Stimulated activated CD4-positive, alpha-beta T cell treated with anti-CD3 and anti-CD28 coated beads, Interleukin-15, amount 100 ng/mL, for 1 hour (primary cell): ENCODE measurements around the gene THOC6.

ENCODE experiments used
- DNase-seq, 2 donors: peaks; one replicate each; pipeline ENCODE4 v3.0.0-alpha.2; 2020; ENCODE audit warnings: low read depth in 1 of 2, low spot score in 1 of 2

The THOC6 gene

DNA sequence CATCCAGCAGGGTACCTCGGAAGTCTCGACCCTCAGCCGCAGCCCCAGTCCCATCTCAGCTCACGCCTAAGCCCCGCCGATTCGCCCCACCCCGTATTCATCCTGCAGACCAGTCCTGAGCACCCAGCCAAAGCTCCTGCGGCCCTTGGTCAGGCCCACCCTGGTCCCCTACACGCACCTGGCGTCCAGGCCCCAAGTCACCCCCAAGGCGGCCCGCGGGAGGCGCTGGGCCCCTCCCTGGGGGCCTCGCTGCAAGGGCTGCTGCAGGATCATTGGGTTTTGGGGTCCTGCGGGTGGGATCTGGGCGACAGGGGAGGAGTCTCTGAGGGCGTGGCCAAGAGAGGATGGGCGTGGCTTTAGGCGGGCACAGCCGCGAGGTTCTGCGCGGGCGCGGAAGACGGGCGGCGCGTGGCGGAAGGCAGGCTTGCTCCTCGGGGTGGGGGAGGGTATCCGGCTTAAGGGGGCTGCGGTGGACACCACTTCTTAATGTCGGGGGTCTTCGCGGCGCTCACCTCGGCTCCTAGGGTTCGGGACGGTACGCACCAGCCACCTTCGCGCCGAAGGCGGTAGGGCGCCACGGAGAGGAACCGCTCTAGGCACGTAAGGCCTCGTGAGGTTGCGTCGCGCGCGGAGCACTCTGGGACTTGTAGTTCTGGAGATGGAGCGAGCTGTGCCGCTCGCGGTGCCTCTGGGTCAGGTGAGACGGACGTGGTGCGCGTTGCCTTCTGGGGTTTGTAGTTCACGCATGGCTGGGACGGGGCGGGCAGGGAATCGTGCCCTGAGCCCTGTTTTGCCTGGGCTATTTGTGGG lies at the start of gene THOC6, which contains the start of gene HCFC1R1:
TSS of gene THOC6 (plus strand) at position 367 of the 810 bp plus-strand sequence. CDS start at position 659, 292 bp downstream.
TSS of gene HCFC1R1 (minus strand) at position 274 of the 810 bp plus-strand sequence. CDS start at position 273, 1 bp downstream.
- peak; percentile 83 to 87 for DNase-seq

- no peak for DNase-seq
Measured at GRCh38 chr16:2974319-2975056, 49.3 kb upstream of the THOC6 start.

DNA sequence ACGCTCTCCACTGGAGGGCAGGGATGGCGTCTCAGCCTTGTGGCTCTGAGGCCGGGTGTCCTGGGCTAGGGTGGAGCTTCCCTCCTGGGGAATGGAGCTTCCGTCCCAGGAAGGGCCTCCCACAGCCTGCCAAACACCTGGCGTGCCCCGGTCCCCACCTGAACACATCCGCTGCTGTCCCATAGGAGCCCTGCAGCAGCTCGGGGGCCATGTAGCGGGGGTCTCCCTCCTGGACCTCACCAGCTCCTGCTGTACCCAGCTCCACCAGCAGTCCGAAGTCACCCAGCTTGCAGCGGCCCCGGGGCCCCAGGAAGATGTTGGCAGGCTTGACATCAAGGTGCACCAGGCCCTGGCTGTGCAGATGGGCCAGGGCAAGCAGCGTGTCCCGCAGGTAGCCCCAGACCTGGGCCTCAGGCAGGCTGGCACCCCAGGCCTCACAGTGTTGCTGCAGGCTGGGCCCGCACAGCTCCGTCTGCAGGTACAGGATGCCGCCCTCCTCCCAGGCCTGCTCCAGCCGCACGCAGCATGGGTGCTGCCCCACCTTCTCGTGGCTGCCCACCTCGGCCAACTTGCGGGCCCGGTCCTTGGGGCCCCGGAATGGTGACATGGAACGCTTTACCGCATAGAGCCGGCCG lies 48.6 kb upstream of the THOC6 start:
- no peak for DNase-seq

DNA sequence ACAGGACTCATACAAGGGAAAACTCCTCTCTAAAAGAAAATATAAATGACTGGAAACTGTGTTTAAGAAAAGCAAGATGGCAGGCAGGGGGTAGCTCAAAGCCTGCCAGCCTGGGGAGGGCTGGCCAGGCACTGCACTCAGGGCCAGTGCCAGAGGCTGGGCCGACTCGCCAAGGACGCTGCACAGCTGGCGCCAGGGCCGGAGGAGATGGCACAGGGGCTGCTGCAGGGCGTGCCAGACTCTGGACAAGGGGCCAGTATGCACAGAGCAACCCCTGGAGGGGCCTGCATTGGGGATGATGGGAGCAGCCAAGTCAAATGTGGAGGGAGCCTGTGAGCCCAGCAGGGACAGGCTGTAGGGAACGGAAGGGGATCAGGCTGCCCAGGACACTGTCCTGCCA lies 47.6 kb upstream of the THOC6 start:
- no peak for DNase-seq

DNA sequence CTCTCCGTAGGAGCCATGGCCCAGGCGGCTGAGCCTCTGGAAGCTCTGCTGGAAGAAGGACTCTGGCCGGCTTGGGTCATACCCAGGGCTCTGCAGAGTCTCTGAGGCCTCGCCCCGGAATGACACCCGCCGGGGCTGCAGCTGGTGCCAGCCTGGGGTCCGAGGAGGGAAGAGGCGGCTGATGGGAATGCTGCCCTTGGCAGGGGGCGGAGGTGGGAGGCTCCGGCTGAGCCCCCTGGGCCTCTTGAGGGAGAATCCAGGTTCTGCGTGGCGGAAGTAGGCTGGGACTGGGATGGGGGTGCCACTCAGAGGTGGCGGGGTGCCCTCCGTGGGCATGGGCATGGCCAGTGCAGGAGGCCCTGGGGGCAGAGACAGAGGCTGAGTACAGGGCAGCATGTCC lies 47.2 kb upstream of the THOC6 start:
- DNase-seq = no peak

- DNase-seq = no peak
Measured at GRCh38 chr16:2977440-2977839, 46.4 kb upstream of the THOC6 start.

- no peak for DNase-seq
Measured at GRCh38 chr16:2979669-2980226, 44.1 kb upstream of the THOC6 start.

GRCh38 chr16:2980227-2981176 lies 43.3 kb upstream of the THOC6 start, which contains the start of gene PKMYT1:
Gene PKMYT1 (minus strand): TSS chr16:2980446. CDS start chr16:2979657, 789 bp downstream.
- DNase-seq = peak; percentile 93 to 95

DNA sequence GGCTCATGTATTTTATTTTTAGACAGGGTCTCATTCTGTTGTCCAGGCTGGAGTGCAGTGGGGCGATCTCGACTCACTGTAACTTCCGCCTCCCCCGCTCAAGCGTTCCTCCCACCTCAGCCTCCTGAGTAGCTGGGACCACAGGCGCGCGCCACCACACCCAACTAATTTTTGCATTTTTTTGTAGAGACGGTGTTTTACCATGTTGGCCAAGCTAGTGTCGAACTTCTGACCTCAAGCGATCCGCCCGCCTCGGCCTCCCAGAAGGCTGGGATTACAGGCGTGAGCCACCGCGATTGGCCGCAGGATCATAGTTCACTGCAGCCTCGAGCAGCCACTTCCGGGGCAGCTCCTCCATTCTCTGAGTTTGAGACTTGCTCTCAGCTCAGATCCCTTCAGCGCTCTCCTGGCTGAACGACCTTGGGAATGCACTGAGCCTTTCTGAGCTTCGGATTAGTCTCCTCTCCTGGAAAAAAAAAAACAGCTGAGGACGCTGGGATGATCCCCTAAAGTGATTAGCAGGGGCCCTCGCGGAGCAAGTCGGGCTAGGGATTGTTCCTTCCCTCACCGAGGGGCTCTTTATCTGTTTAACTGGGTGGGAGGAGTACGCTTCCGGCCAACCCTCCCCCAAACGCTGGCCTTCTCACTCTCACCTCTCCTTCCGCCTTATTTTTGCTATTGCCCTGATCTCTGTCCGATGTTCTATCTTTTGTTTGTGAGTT lies 42.5 kb upstream of the THOC6 start:
- no peak for DNase-seq

GRCh38 chr16:2981899-2982250 lies 42.0 kb upstream of the THOC6 start:
- DNase-seq = no peak

- DNase-seq = no peak
Measured at GRCh38 chr16:2982402-2982801, 41.4 kb upstream of the THOC6 start.

- peak; percentile 49 to 60 for DNase-seq
Measured at GRCh38 chr16:2983706-2984136, 40.1 kb upstream of the THOC6 start.

DNA sequence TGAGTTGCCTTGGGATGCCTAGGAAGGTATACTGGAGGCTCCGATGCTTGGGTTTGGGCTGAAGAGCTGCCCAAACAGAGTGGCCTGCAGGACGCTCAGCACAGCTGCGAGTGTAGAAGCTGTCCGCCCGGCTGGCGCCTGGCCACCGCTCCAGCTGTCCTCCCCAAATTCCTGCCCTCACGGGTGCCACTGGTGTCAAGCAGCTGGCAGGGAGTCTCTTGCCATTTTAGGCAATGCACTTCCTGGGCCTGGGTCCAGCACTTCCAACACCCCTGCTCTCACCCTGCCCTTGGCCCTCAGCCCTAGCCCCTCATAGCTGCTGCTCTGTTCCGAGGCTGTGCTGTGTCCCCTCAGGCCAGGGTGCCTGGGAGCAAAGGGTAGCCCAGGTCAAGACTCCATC lies 38.4 kb upstream of the THOC6 start:
- no peak for DNase-seq

- no peak for DNase-seq
Measured at GRCh38 chr16:2985893-2986355, 37.9 kb upstream of the THOC6 start.

DNA sequence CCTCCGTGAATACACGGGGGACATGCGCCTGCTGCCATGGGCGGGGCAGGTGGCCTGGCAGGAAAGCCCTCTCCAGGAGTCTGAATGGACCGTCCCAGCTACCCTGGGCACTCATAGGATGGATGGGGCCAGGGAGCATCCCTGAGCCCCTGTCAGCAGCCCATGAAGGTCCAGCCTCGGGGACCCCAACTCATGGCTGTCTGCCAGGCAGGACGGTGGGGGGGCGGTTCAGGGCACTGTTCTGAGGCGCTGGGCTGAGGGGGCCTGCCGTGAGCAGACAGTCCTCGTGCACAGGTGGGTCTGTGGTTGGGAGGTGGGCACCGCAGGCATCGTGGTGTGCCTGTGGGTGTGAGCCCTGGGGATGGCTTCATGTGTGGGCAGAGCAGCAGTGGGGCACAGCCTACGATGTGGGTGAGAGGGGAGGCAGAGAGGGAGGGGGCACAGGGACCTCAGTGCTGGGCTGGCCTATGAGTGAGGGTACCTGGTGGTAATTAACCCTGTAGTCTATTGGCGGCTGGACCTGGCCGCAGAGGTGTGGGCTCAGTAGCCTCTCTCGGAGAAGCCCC lies 37.1 kb upstream of the THOC6 start:
- DNase-seq = no peak

DNA sequence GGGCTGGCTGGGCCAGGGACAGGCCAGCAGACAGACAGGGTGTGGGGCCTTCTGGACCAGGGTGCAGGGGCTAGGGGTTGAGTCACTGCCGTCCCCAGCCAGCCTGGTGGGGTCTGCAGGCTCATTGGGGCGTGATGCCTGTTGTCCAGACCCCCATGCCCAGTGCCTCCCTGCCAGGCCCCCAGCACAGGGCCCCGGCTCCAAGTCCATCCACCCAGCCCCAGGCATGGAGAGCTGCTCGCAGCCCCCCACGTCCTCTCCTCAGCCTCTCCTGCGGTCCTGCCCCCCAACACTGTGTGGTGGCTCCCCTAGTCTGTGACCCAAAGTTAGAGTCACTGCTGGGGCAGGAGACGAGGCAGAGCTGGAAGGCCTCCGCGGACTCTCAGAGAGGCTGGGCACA lies 36.5 kb upstream of the THOC6 start:
- no peak for DNase-seq

DNA sequence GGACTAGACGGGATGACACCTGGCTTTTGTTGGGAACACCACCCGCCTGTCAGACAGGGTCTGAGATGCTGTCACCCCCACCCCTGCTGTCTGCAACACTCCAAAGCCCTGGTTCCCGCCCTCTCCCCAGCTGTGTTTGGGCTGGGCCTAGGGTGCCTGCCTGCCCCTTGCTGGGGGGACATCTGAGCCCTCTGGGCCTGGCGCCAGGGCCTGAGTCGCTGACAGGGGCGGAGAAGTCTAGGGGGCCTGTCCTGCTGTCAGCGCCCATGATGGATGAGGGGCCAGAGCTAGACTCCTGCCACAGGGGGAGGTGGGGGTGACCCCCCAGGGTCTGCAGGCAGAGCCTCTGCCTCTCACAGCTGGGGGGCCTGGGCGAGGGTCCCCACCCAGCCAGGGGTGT lies 36.0 kb upstream of the THOC6 start:
- no peak for DNase-seq

DNA sequence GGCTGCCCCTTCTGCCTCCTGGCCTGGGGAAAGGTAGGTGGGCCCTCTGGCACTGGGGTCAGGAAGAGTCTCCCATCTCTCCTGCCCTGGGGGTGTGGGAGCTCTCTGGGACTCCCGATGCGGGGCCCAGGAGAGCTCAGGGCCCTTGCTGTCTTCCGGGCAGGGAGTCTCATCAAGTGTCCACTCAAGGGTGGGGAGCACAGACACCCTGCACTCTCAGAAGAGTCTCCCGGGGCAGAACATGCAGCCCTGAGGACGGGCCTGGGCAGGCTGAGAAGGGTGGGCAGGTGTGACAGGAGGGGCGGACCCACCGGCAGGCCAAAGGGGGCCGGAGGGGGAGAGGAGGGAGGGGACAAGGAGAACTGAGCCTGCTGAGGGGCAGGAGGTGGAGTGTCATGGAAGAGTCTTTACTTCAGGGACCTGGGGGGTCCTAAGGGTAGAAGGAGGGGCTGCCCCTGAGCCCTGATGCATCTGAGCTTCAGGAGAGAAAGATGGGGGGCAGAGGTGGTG lies 35.2 kb upstream of the THOC6 start:
- DNase-seq = no peak

DNA sequence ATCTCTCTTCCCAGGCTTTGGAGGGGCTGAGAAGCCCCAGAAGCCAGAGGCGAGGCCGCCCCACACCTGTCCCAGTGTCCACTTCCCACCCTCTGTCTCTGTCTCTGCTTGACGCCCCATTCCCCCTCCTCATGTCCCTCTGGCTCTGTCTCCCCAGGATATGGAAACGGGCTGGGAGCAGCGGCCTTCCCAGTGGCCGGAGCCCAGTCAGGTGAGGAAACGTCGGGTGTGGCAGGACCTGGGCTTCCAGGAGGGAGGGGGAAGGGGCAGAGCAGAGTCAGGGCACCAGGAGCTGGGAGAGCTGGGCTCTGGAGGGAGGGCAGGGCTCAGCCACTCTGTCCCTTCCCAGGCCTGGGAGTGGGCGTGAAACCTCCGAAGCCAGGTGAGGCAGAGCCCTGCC lies 32.9 kb upstream of the THOC6 start:
- no peak for DNase-seq
